Measurements from ENCODE around the gene TRAF3IP1.

The TRAF3IP1 gene

GRCh38 chr2:238336151-238336550 lies 15.8 kb downstream of the TRAF3IP1 start:
- H2BK12ac ChIP-seq (ENCODE audit: low read length): no peak overlapping the region
- H4K91ac ChIP-seq (ENCODE audit: low read depth, low read length, poor library complexity): no peak overlapping the region
- H2BK5ac ChIP-seq (ENCODE audit: low read length): no peak overlapping the region
- no peak overlapping the region for H2AFZ ChIP-seq (ENCODE audit: low read length)
- no peaks in the 10 kb centered on the region for H3K79me1 ChIP-seq (ENCODE audit: low read depth, low read length)
- no peak overlapping the region for H2AK5ac ChIP-seq (ENCODE audit: low read depth, low read length)
- H4K8ac ChIP-seq (ENCODE audit: low read depth, low read length): no peak overlapping the region
- H3K27ac ChIP-seq (replicated peaks; ENCODE audit: low read length): no peak overlapping the region
- no peak for DNase-seq (ENCODE audit: low spot score)
- no peak overlapping the region for H2BK15ac ChIP-seq (ENCODE audit: low read length)
- H3K23ac ChIP-seq (ENCODE audit: low read depth, low read length, poor library complexity): no peak overlapping the region
- no peaks in the 10 kb centered on the region for H3K9me3 ChIP-seq (replicated peaks in 1 of 2; ENCODE audit: control insufficient read depth in 2 of 2, insufficient read depth in 1 of 2, low read depth in 1 of 2, low read length in 2 of 2)
- H3K36me3 ChIP-seq (replicated peaks in 1 of 2; ENCODE audit: control insufficient read depth in 2 of 2, insufficient read depth in 2 of 2, low read length in 2 of 2): peaks cover 3 to 24% of the 10 kb centered on the region in 2 donors
- H3K4me2 ChIP-seq (ENCODE audit: insufficient read depth, low read length, poor library complexity, severe bottlenecking): no peak overlapping the region
- no CpG with 5 or more reads among the region's 2 CpGs for WGBS, 2 donors (ENCODE audit: extremely low coverage in 2 of 2, insufficient read length in 2 of 2, insufficient replicate concordance in 1 of 2)
- no peak overlapping the region for H3K4ac ChIP-seq (ENCODE audit: low read length)
- H2BK120ac ChIP-seq (ENCODE audit: low read depth, low read length): no peak overlapping the region
- no peak overlapping the region for H3K18ac ChIP-seq (ENCODE audit: low read length)
- no peaks in the 10 kb centered on the region for H3K27me3 ChIP-seq (ENCODE audit: control insufficient read depth in 3 of 3, insufficient read depth in 3 of 3, low read depth in 1 of 3, low read length in 3 of 3)
- H3K9ac ChIP-seq (ENCODE audit: low read depth, low read length, poor library complexity): no peak overlapping the region
- H3K14ac ChIP-seq (ENCODE audit: low read length): no peak overlapping the region
- no peak overlapping the region for H3K4me3 ChIP-seq (ENCODE audit: low read length in 2 of 2)
- H3K4me1 ChIP-seq (ENCODE audit: control insufficient read depth in 2 of 2, insufficient read depth in 1 of 2, low read depth in 1 of 2, low read length in 2 of 2): no peaks in the 10 kb centered on the region

- no peak overlapping the region for H3K23ac ChIP-seq (ENCODE audit: low read depth, low read length, poor library complexity)
Measured at GRCh38 chr2:238336793-238337444, 16.6 kb downstream of the TRAF3IP1 start.

GRCh38 chr2:238337846-238338245 lies 17.5 kb downstream of the TRAF3IP1 start:
- H3K23ac ChIP-seq (ENCODE audit: low read depth, low read length, poor library complexity): no peak overlapping the region
- H3K4me1 ChIP-seq (ENCODE audit: control insufficient read depth in 2 of 2, insufficient read depth in 1 of 2, low read depth in 1 of 2, low read length in 2 of 2): no peaks in the 10 kb centered on the region
- DNase-seq (ENCODE audit: low spot score): no peak
- H3K18ac ChIP-seq (ENCODE audit: low read length): no peak overlapping the region
- H3K4ac ChIP-seq (ENCODE audit: low read length): no peak overlapping the region
- no peak overlapping the region for H3K4me2 ChIP-seq (ENCODE audit: insufficient read depth, low read length, poor library complexity, severe bottlenecking)
- no peak overlapping the region for H3K14ac ChIP-seq (ENCODE audit: low read length)
- no peaks in the 10 kb centered on the region for H3K79me1 ChIP-seq (ENCODE audit: low read depth, low read length)
- peaks cover 3 to 19% of the 10 kb centered on the region in 2 donors for H3K36me3 ChIP-seq (replicated peaks in 1 of 2; ENCODE audit: control insufficient read depth in 2 of 2, insufficient read depth in 2 of 2, low read length in 2 of 2)
- no peak overlapping the region for H3K9ac ChIP-seq (ENCODE audit: low read depth, low read length, poor library complexity)
- H2AFZ ChIP-seq (ENCODE audit: low read length): no peak overlapping the region
- H4K8ac ChIP-seq (ENCODE audit: low read depth, low read length): no peak overlapping the region
- H2BK15ac ChIP-seq (ENCODE audit: low read length): no peak overlapping the region
- no peak overlapping the region for H2BK12ac ChIP-seq (ENCODE audit: low read length)
- H2AK5ac ChIP-seq (ENCODE audit: low read depth, low read length): no peak overlapping the region
- H2BK5ac ChIP-seq (ENCODE audit: low read length): no peak overlapping the region
- WGBS, 2 donors (ENCODE audit: extremely low coverage in 2 of 2, insufficient read length in 2 of 2, insufficient replicate concordance in 1 of 2): no CpG with 5 or more reads among the region's 5 CpGs
- H3K4me3 ChIP-seq (ENCODE audit: low read length in 2 of 2): no peak overlapping the region
- no peak overlapping the region for H2BK120ac ChIP-seq (ENCODE audit: low read depth, low read length)
- no peak overlapping the region for H4K91ac ChIP-seq (ENCODE audit: low read depth, low read length, poor library complexity)
- H3K27me3 ChIP-seq (ENCODE audit: control insufficient read depth in 3 of 3, insufficient read depth in 3 of 3, low read depth in 1 of 3, low read length in 3 of 3): no peaks in the 10 kb centered on the region
- no peaks in the 10 kb centered on the region for H3K9me3 ChIP-seq (replicated peaks in 1 of 2; ENCODE audit: control insufficient read depth in 2 of 2, insufficient read depth in 1 of 2, low read depth in 1 of 2, low read length in 2 of 2)
- no peak overlapping the region for H3K27ac ChIP-seq (replicated peaks; ENCODE audit: low read length)

More at GRCh38 chr2:238336793-238337444, 16.6 kb downstream of the TRAF3IP1 start:
- Histone ChIP-seq H2AFZ (ENCODE audit: low read length) (no peak overlapping the region), H2BK5ac (ENCODE audit: low read length) (no peak overlapping the region), H3K4me2 (ENCODE audit: insufficient read depth, low read length, poor library complexity, severe bottlenecking) (no peak overlapping the region), H3K14ac (ENCODE audit: low read length) (no peak overlapping the region), H2BK120ac (ENCODE audit: low read depth, low read length) (no peak overlapping the region), H3K4me1 (ENCODE audit: control insufficient read depth in 2 of 2, insufficient read depth in 1 of 2, low read depth in 1 of 2, low read length in 2 of 2) (no peaks in the 10 kb centered on the region), H3K27me3 (ENCODE audit: control insufficient read depth in 3 of 3, insufficient read depth in 3 of 3, low read depth in 1 of 3, low read length in 3 of 3) (no peaks in the 10 kb centered on the region), H2BK12ac (ENCODE audit: low read length) (no peak overlapping the region), H3K36me3 (replicated peaks in 1 of 2; ENCODE audit: control insufficient read depth in 2 of 2, insufficient read depth in 2 of 2, low read length in 2 of 2) (peaks cover 3 to 24% of the 10 kb centered on the region in 2 donors), H3K4ac (ENCODE audit: low read length) (no peak overlapping the region), H2BK15ac (ENCODE audit: low read length) (no peak overlapping the region), H3K9ac (ENCODE audit: low read depth, low read length, poor library complexity) (no peak overlapping the region), H4K91ac (ENCODE audit: low read depth, low read length, poor library complexity) (no peak overlapping the region), H4K8ac (ENCODE audit: low read depth, low read length) (no peak overlapping the region), H3K9me3 (replicated peaks in 1 of 2; ENCODE audit: control insufficient read depth in 2 of 2, insufficient read depth in 1 of 2, low read depth in 1 of 2, low read length in 2 of 2) (no peaks in the 10 kb centered on the region), H2AK5ac (ENCODE audit: low read depth, low read length) (no peak overlapping the region), H3K4me3 (ENCODE audit: low read length in 2 of 2) (no peak overlapping the region), H3K79me1 (ENCODE audit: low read depth, low read length) (no peaks in the 10 kb centered on the region), H3K27ac (replicated peaks; ENCODE audit: low read length) (no peak overlapping the region), H3K18ac (ENCODE audit: low read length) (no peak overlapping the region)
- WGBS, 2 donors (ENCODE audit: extremely low coverage in 2 of 2, insufficient read length in 2 of 2, insufficient replicate concordance in 1 of 2): no CpG with 5 or more reads among the region's 5 CpGs
- DNase-seq (ENCODE audit: low spot score): no peak

GRCh38 chr2:238338710-238339394 lies 18.5 kb downstream of the TRAF3IP1 start:
- Histone ChIP-seq H3K9ac (ENCODE audit: low read depth, low read length, poor library complexity) (no peak overlapping the region), H3K4me3 (ENCODE audit: low read length in 2 of 2) (no peak overlapping the region), H3K14ac (ENCODE audit: low read length) (no peak overlapping the region), H3K79me1 (ENCODE audit: low read depth, low read length) (no peaks in the 10 kb centered on the region), H2AFZ (ENCODE audit: low read length) (no peak overlapping the region), H2BK12ac (ENCODE audit: low read length) (no peak overlapping the region), H2BK5ac (ENCODE audit: low read length) (no peak overlapping the region), H3K27ac (replicated peaks; ENCODE audit: low read length) (no peak overlapping the region), H3K23ac (ENCODE audit: low read depth, low read length, poor library complexity) (no peak overlapping the region), H3K4me2 (ENCODE audit: insufficient read depth, low read length, poor library complexity, severe bottlenecking) (no peak overlapping the region), H3K18ac (ENCODE audit: low read length) (no peak overlapping the region), H4K8ac (ENCODE audit: low read depth, low read length) (no peak overlapping the region), H2AK5ac (ENCODE audit: low read depth, low read length) (no peak overlapping the region), H3K36me3 (replicated peaks in 1 of 2; ENCODE audit: control insufficient read depth in 2 of 2, insufficient read depth in 2 of 2, low read length in 2 of 2) (peaks cover 3 to 17% of the 10 kb centered on the region in 2 donors), H3K9me3 (replicated peaks in 1 of 2; ENCODE audit: control insufficient read depth in 2 of 2, insufficient read depth in 1 of 2, low read depth in 1 of 2, low read length in 2 of 2) (no peaks in the 10 kb centered on the region), H3K4me1 (ENCODE audit: control insufficient read depth in 2 of 2, insufficient read depth in 1 of 2, low read depth in 1 of 2, low read length in 2 of 2) (no peaks in the 10 kb centered on the region), H2BK120ac (ENCODE audit: low read depth, low read length) (no peak overlapping the region), H2BK15ac (ENCODE audit: low read length) (no peak overlapping the region), H3K27me3 (ENCODE audit: control insufficient read depth in 3 of 3, insufficient read depth in 3 of 3, low read depth in 1 of 3, low read length in 3 of 3) (no peaks in the 10 kb centered on the region), H3K4ac (ENCODE audit: low read length) (no peak overlapping the region), H4K91ac (ENCODE audit: low read depth, low read length, poor library complexity) (no peak overlapping the region)
- DNase-seq (ENCODE audit: low spot score): no peak
- no CpG with 5 or more reads among the region's 15 CpGs for WGBS, 2 donors (ENCODE audit: extremely low coverage in 2 of 2, insufficient read length in 2 of 2, insufficient replicate concordance in 1 of 2)

Data from neuronal stem cell (in vitro differentiated cells).